ENCODE results near the gene PGAP2. TPM values are rescaled to one million over a fixed set of nuclear protein-coding genes. Genes with fewer than 3 reads are reported as not detected.
A peak's percentile ranks its signal among the peaks of the same experiment; 100 is the strongest.

Gene PGAP2
- total RNA-seq, 1 experiment from 2014 or later, result 39.5 TPM

GRCh38 chr11:3853899-3854659 is 45.7 kb downstream of the PGAP2 start:
- Histone ChIP-seq H2AFZ (peak overlapping the region; percentile 80; the same call in 1 of the 2 replicates), H3K4me1 (replicated peaks; ENCODE audit: insufficient read depth) (peaks cover 30% of the 10 kb centered on the region), H4K20me1 (ENCODE audit: insufficient read depth) (no peaks in the 10 kb centered on the region), H3F3A (ENCODE audit: insufficient read depth, low read depth) (no peaks in the 10 kb centered on the region), H3K4me2 (peak overlapping the region; percentile 72), H3K27me3 (ENCODE audit: insufficient read depth, low read depth) (no peaks in the 10 kb centered on the region), H3K27ac (no peak overlapping the region; the same call in 1 of the 2 replicates), H3K36me3 (ENCODE audit: low read depth) (no peaks in the 10 kb centered on the region), H3K79me2 (ENCODE audit: low read depth) (peaks cover 33% of the 10 kb centered on the region), H3K9me2 (ENCODE audit: insufficient read depth) (no peaks in the 10 kb centered on the region), H3K9me3 (ENCODE audit: insufficient read depth, low read depth) (no peaks in the 10 kb centered on the region), H3K4me3 (peak overlapping the region; percentile 82; the same call in 1 of the 2 replicates)
- no TSS peak for BruUV-seq (replicated peaks)
- CTCF ChIA-PET, result interaction anchor here (0.5 to 1.6 kb wide), 6 partner anchors 13 to 219 kb away, joined by 3 to 6 read pairs (median 4); partner anchors contain the start of gene RHOG
- no peak for TF ChIP-seq CTCF (conservative IDR thresholded peaks at IDR 0.05)
- no peak for TF ChIP-seq EZH2 (IDR thresholded peaks at IDR 0.05; ENCODE audit: low read depth)
- POLR2A ChIA-PET (ENCODE audit: unreplicated experiment), result interaction anchor here (0.5 to 0.7 kb wide), 3 partner anchors 139 to 275 kb away, joined by 4 to 11 read pairs (median 8); no protein-coding TSS in a partner anchor
- DNase-seq, result no peak
- intact Hi-C loops (cut with micrococcal nuclease; ENCODE audit: unreplicated experiment), result loop anchor here (2.0 kb wide), 1 partner anchor 51 kb away; no protein-coding TSS in a partner anchor

- H3F3A ChIP-seq (ENCODE audit: insufficient read depth, low read depth), result no peaks in the 10 kb centered on the region
- peak overlapping the region; percentile 80; the same call in 1 of the 2 replicates for H2AFZ ChIP-seq
- H3K9me2 ChIP-seq (ENCODE audit: insufficient read depth), result no peaks in the 10 kb centered on the region
- peaks cover 39% of the 10 kb centered on the region for H3K79me2 ChIP-seq (ENCODE audit: low read depth)
- no peak for TF ChIP-seq EZH2 (IDR thresholded peaks at IDR 0.05; ENCODE audit: low read depth)
- no peaks in the 10 kb centered on the region for H3K36me3 ChIP-seq (ENCODE audit: low read depth)
- H3K4me3 ChIP-seq, result peak overlapping the region; percentile 82; the same call in 1 of the 2 replicates
- no peak for DNase-seq
- peaks cover 35% of the 10 kb centered on the region for H3K4me1 ChIP-seq (replicated peaks; ENCODE audit: insufficient read depth)
- peak overlapping the region; percentile 72 for H3K4me2 ChIP-seq
- no TSS peak for BruUV-seq (replicated peaks)
- H3K27me3 ChIP-seq (ENCODE audit: insufficient read depth, low read depth), result no peaks in the 10 kb centered on the region
- no peaks in the 10 kb centered on the region for H4K20me1 ChIP-seq (ENCODE audit: insufficient read depth)
- H3K27ac ChIP-seq, result no peak overlapping the region; the same call in 1 of the 2 replicates
- POLR2A ChIA-PET (ENCODE audit: unreplicated experiment), result interaction anchor here (0.5 to 0.7 kb wide), 3 partner anchors 138 to 274 kb away, joined by 4 to 11 read pairs (median 8); no protein-coding TSS in a partner anchor
- intact Hi-C loops (cut with micrococcal nuclease; ENCODE audit: unreplicated experiment), result loop anchor here (2.0 kb wide), 1 partner anchor 50 kb away; no protein-coding TSS in a partner anchor
- CTCF ChIA-PET, result interaction anchor here (0.5 to 1.6 kb wide), 8 partner anchors 13 to 219 kb away, joined by 3 to 6 read pairs (median 4); partner anchors contain the start of gene RHOG
- H3K9me3 ChIP-seq (ENCODE audit: insufficient read depth, low read depth), result no peaks in the 10 kb centered on the region
These were observed 46.3 kb downstream of the PGAP2 start for GRCh38 chr11:3854660-3854976.

GRCh38 chr11:3854977-3855807 is 46.8 kb downstream of the PGAP2 start, which contains the start of gene STIM1:
STIM1 (plus strand) TSS chr11:3855664; CDS start chr11:3856271, 607 bp downstream.
- Histone ChIP-seq H3K4me1 (replicated peaks; ENCODE audit: insufficient read depth) (peaks cover 41% of the 10 kb centered on the region), H3K4me3 (peak within 1 kb of the TSS; percentile 82), H3K27ac (peak within 1 kb of the TSS; percentile 76), H3K9me2 (ENCODE audit: insufficient read depth) (no peaks in the 10 kb centered on the region), H3K79me2 (ENCODE audit: low read depth) (peaks cover 45% of the 10 kb centered on the region), H3K36me3 (ENCODE audit: low read depth) (no peaks in the 10 kb centered on the region), H3K4me2 (peak within 1 kb of the TSS; percentile 93), H3K9me3 (ENCODE audit: insufficient read depth, low read depth) (no peaks in the 10 kb centered on the region), H2AFZ (peak within 1 kb of the TSS; percentile 85), H4K20me1 (ENCODE audit: insufficient read depth) (no peaks in the 10 kb centered on the region), H3K27me3 (ENCODE audit: insufficient read depth, low read depth) (no peaks in the 10 kb centered on the region), H3F3A (ENCODE audit: insufficient read depth, low read depth) (no peaks in the 10 kb centered on the region)
- ChIA-PET CTCF (interaction anchor here (0.5 to 1.6 kb wide), 10 partner anchors 14 to 983 kb away, joined by 3 to 11 read pairs (median 4); partner anchors contain the start of gene RHOG), POLR2A (ENCODE audit: unreplicated experiment) (interaction anchor here (0.5 to 0.7 kb wide), 4 partner anchors 55 to 273 kb away, joined by 4 to 11 read pairs (median 6); no protein-coding TSS in a partner anchor)
- DNase-seq, result peak; percentile 71 to 92
- intact Hi-C loops (cut with micrococcal nuclease; ENCODE audit: unreplicated experiment), result loop anchor here (1.0 to 5.0 kb wide), 3 partner anchors 50 to 217 kb away; no protein-coding TSS in a partner anchor
- TSS peak; percentile 76 for BruUV-seq (replicated peaks)
- no peak for TF ChIP-seq EZH2 (IDR thresholded peaks at IDR 0.05; ENCODE audit: low read depth)
- TF ChIP-seq CTCF (conservative IDR thresholded peaks at IDR 0.05), result peak; percentile 86

Data from PC-9 (cell line).